GM21576 (cell line): ENCODE measurements around the gene IGSF5.
"Not testable (repeated sequence)": the region's sequence is repeated elsewhere in the genome, so short reads cannot be mapped to it uniquely, and the experiment has no call there.

ENCODE experiments used
- ATAC-seq: cut with Tn5 transposase; IDR thresholded peaks from one replicate; pipeline ENCODE4 v1.9.1; 2021; ENCODE audit warnings: mild to moderate bottlenecking, moderate library complexity; ENCODE audit not compliant: unreplicated experiment

The IGSF5 gene

GRCh38 chr21:39744883-39745282 lies at the start of gene IGSF5:
IGSF5 (plus strand) TSS chr21:39745183; CDS start chr21:39745510, 327 bp downstream.
- not testable (repeated sequence) for ATAC-seq

- ATAC-seq, result no peak
These were observed 48.8 kb upstream of the IGSF5 start for GRCh38 chr21:39696196-39696595.

- no peak for ATAC-seq
These were observed 48.4 kb upstream of the IGSF5 start for GRCh38 chr21:39696618-39697017.

GRCh38 chr21:39700318-39700717 lies 44.7 kb upstream of the IGSF5 start:
- no peak for ATAC-seq

GRCh38 chr21:39703578-39703977 lies 41.4 kb upstream of the IGSF5 start:
- no peak for ATAC-seq

GRCh38 chr21:39705849-39706248 lies 39.1 kb upstream of the IGSF5 start:
- ATAC-seq, result no peak

- no peak for ATAC-seq
These were observed 37.7 kb upstream of the IGSF5 start for GRCh38 chr21:39707316-39707715.

- no peak for ATAC-seq
These were observed 34.1 kb upstream of the IGSF5 start for GRCh38 chr21:39710866-39711265.

- no peak for ATAC-seq
These were observed 32.7 kb upstream of the IGSF5 start for GRCh38 chr21:39712273-39712672.

GRCh38 chr21:39712976-39713375 lies 32.0 kb upstream of the IGSF5 start:
- ATAC-seq, result no peak

- no peak for ATAC-seq
These were observed 31.1 kb upstream of the IGSF5 start for GRCh38 chr21:39713905-39714304.

GRCh38 chr21:39714331-39714730 lies 30.7 kb upstream of the IGSF5 start:
- no peak for ATAC-seq

- ATAC-seq, result no peak
These were observed 29.1 kb upstream of the IGSF5 start for GRCh38 chr21:39715804-39716397.

- ATAC-seq, result no peak
These were observed 24.7 kb upstream of the IGSF5 start for GRCh38 chr21:39720126-39720778.

GRCh38 chr21:39721885-39722284 lies 23.1 kb upstream of the IGSF5 start:
- ATAC-seq, result no peak

GRCh38 chr21:39724944-39725343 lies 20.0 kb upstream of the IGSF5 start:
- no peak for ATAC-seq

- no peak for ATAC-seq
These were observed 18.9 kb upstream of the IGSF5 start for GRCh38 chr21:39726133-39726532.

GRCh38 chr21:39727401-39728120 lies 17.4 kb upstream of the IGSF5 start:
- ATAC-seq, result no peak

- no peak for ATAC-seq
These were observed 16.6 kb upstream of the IGSF5 start for GRCh38 chr21:39728341-39728740.

- no peak for ATAC-seq
These were observed 14.4 kb upstream of the IGSF5 start for GRCh38 chr21:39730418-39731157.

- ATAC-seq, result no peak
These were observed 8.3 kb upstream of the IGSF5 start for GRCh38 chr21:39736716-39737115.
